Bronchial epithelial cell (primary cell): ENCODE data around the gene DBN1. TPM values are rescaled to one million over a fixed set of nuclear protein-coding genes. Genes with fewer than 3 reads are reported as not detected.

ENCODE experiments used
- DNase-seq: peaks from one replicate; pipeline ENCODE4 v3.0.0-alpha.2; 2010; ENCODE audit warnings: low read depth
- FAIRE-seq: peaks from 2 replicates; lab custom pipeline; 2011; peaks lifted over from hg19 to GRCh38; lab: Jason Lieb, UNC
- H3K27me3 ChIP-seq: 2 replicates; pipeline ENCODE4 v1.5.1; 2011; ENCODE audit warnings: low read length; ENCODE audit not compliant: control insufficient read depth, insufficient read depth
- H3K36me3 ChIP-seq: 2 replicates; pipeline ENCODE4 v1.5.1; 2011; ENCODE audit warnings: low read length; ENCODE audit not compliant: control insufficient read depth, insufficient read depth
- H3K4me3 ChIP-seq: 2 replicates; pipeline ENCODE4 v1.5.1; 2011; ENCODE audit warnings: mild to moderate bottlenecking, low read depth, low read length, control low read depth
- total RNA-seq: library from RNA; depleted of rRNA; stranded (reverse); fragments of >200 nt; gene quantifications from 2 replicates; pipeline ENCODE4 v1.2.1, GENCODE V29; 2014
- TF ChIP-seq, protein P1 (sequence below): IDR thresholded peaks from 2 replicates; pipeline ENCODE4 v1.5.1; 2011; ENCODE audit warnings: mild to moderate bottlenecking, moderate library complexity, low read length, control low read depth, inconsistent platforms; ENCODE audit not compliant: insufficient read depth, severe bottlenecking

Gene DBN1
- total RNA-seq, 1 donor from 2014 or later = 58.7 TPM

GRCh38 chr5:177474846-177475562, 1.6 kb upstream of the DBN1 start:
- Histone ChIP-seq H3K27me3 (no peaks in the 10 kb centered on the region), H3K4me3 (no peak overlapping the region), H3K36me3 (peaks cover 6% of the 10 kb centered on the region)
- FAIRE-seq = no peak
- TF ChIP-seq, protein P1, sequence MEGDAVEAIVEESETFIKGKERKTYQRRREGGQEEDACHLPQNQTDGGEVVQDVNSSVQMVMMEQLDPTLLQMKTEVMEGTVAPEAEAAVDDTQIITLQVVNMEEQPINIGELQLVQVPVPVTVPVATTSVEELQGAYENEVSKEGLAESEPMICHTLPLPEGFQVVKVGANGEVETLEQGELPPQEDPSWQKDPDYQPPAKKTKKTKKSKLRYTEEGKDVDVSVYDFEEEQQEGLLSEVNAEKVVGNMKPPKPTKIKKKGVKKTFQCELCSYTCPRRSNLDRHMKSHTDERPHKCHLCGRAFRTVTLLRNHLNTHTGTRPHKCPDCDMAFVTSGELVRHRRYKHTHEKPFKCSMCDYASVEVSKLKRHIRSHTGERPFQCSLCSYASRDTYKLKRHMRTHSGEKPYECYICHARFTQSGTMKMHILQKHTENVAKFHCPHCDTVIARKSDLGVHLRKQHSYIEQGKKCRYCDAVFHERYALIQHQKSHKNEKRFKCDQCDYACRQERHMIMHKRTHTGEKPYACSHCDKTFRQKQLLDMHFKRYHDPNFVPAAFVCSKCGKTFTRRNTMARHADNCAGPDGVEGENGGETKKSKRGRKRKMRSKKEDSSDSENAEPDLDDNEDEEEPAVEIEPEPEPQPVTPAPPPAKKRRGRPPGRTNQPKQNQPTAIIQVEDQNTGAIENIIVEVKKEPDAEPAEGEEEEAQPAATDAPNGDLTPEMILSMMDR = no peak
- no peak for DNase-seq

DNA sequence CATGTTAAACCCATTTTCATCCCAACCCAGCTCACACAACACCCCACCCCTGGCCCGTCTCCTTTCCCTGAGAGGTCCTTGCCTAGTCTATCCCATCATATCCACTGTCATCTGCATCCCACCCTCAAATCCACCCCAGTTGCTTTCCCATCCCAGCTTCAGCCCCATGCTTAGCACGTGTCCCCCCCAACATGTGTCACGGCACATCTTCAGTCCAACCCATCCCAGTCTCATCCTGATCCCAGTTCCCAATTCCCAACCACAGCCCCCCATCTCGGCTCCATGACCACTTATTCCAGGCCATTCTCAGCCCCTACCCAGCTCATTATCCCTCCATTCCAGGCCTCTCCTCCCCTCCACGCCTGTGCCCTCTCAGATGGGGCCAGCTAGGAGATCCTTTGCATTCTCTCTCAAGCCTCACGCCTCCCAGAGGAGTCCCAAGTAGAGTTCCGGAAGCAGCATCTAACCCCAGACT, 605 bp upstream of the DBN1 start:
- TF ChIP-seq, protein P1 = no peak
- H3K27me3 ChIP-seq = no peaks in the 10 kb centered on the region
- H3K36me3 ChIP-seq = peaks cover 8% of the 10 kb centered on the region
- FAIRE-seq (no peak), DNase-seq (no peak)
- no peak overlapping the region for H3K4me3 ChIP-seq

- FAIRE-seq (no peak), DNase-seq (no peak)
- H3K4me3 ChIP-seq = peak overlapping the region; percentile 70
- TF ChIP-seq, protein P1 = no peak
- no peaks in the 10 kb centered on the region for H3K27me3 ChIP-seq
- peaks cover 18% of the 10 kb centered on the region for H3K36me3 ChIP-seq
Observed at GRCh38 chr5:177472460-177473442, 683 bp downstream of the DBN1 start.

DNA sequence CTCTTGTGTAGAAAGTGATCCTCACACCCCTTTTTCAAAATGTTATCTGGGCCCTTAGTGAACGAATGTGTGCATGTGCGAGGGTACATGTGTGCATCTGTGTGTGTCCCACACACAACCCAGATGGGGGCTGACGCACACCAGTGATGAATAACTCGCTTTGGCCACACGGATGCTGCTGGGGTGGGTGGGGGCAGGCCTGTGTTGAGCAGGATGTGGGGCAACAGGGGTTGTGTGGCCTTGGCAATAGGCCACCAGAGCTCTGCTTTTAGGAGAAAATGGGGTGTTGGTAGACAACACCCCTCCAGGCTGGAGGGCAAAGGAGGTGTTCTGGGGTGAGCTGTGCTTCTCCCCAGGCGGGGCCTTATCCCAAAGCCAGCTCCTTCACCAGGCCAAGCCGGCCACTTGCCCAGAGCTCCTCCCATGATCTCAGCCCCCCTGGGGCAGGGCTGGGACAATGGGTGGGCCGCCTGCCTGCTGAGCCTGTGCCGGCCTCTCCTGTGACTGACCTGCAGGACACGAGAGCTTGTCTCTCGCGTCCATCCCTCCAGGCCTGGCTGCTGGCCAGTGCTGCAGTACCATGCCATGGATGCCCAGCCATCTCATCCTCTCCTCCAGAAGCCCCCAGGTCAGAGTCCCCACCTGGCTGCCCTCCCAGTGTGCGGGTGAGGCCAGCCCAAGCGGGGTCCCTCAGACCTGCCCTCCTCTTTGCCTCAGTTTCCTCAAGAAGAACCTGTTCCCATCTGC, 1.7 kb downstream of the DBN1 start:
- H3K27me3 ChIP-seq = no peaks in the 10 kb centered on the region
- H3K4me3 ChIP-seq = peak overlapping the region; percentile 70
- DNase-seq (no peak), FAIRE-seq (no peak)
- peaks cover 26% of the 10 kb centered on the region for H3K36me3 ChIP-seq
- TF ChIP-seq, protein P1 = no peak

- H3K27me3 ChIP-seq = no peaks in the 10 kb centered on the region
- FAIRE-seq (no peak), DNase-seq (peak; percentile 64)
- TF ChIP-seq, protein P1 = no peak
- peaks cover 32% of the 10 kb centered on the region for H3K36me3 ChIP-seq
- no peak overlapping the region for H3K4me3 ChIP-seq
Observed at GRCh38 chr5:177470759-177471536, 2.5 kb downstream of the DBN1 start.
